BE2C (cell line): ENCODE data around the gene LIMA1. TPM values are rescaled to one million over a fixed set of nuclear protein-coding genes. Genes with fewer than 3 reads are reported as not detected.
"Not testable (repeated sequence)": the region's sequence is repeated elsewhere in the genome, so short reads cannot be mapped to it uniquely, and the experiment has no call there.

ENCODE experiments used
- DNase-seq: peaks from one replicate; pipeline ENCODE4 v3.0.0-alpha.2; 2020
- H3K27me3 ChIP-seq: fragments of 250-450 bp; sonication (Bioruptor Pico); 2 replicates; pipeline ENCODE4 v1.5.1; 2020; ENCODE audit warnings: mild to moderate bottlenecking
- H3K36me3 ChIP-seq: fragments of 250-450 bp; sonication (Bioruptor Pico); 2 replicates; pipeline ENCODE4 v1.5.1; 2020; ENCODE audit warnings: mild to moderate bottlenecking
- H3K4me1 ChIP-seq: fragments of 250-450 bp; sonication (Bioruptor Pico); 2 replicates; pipeline ENCODE4 v1.5.1; 2020
- H3K4me3 ChIP-seq: 2 replicates; pipeline ENCODE4 v1.5.1; 2011; ENCODE audit warnings: low read depth, low read length
- H3K9me3 ChIP-seq: fragments of 250-450 bp; sonication (Bioruptor Pico); 2 replicates; pipeline ENCODE4 v1.5.1; 2020
- CTCF ChIP-seq: IDR thresholded peaks from 2 replicates; pipeline ENCODE4 v1.5.1; 2012; ENCODE audit warnings: mild to moderate bottlenecking, low read depth, low read length
- polyA plus RNA-seq: library from polyadenylated mRNA; unstranded; fragments of >200 nt; gene quantifications from one replicate; pipeline ENCODE4 v1.2.1, GENCODE V29; 2012; ENCODE audit warnings: low read depth, missing spikeins; ENCODE audit not compliant: insufficient read length, insufficient read depth

The LIMA1 gene
- 29.2 TPM for polyA plus RNA-seq

- H3K36me3 ChIP-seq = no peaks in the 10 kb centered on the region
- H3K27me3 ChIP-seq = peaks cover 4% of the 10 kb centered on the region; the same call in 1 of the 2 replicates
- H3K4me3 ChIP-seq = peak within 1 kb of the TSS; percentile 91
- no peaks in the 10 kb centered on the region for H3K9me3 ChIP-seq
- H3K4me1 ChIP-seq = no peaks in the 10 kb centered on the region
- TF ChIP-seq CTCF = no peak
- peak; percentile 92 for DNase-seq
Measured at GRCh38 chr12:50283229-50283923, at the start of gene LIMA1. Gene LIMA1, minus strand, starts transcription at chr12:50283520. Its CDS starts 34,769 bp downstream, at chr12:50248751.

- Histone ChIP-seq H3K36me3 (no peaks in the 10 kb centered on the region), H3K4me3 (no peak overlapping the region), H3K27me3 (no peaks in the 10 kb centered on the region), H3K9me3 (no peaks in the 10 kb centered on the region), H3K4me1 (no peaks in the 10 kb centered on the region)
- TF ChIP-seq CTCF = no peak
- DNase-seq = no peak
Measured at GRCh38 chr12:50331745-50332144, 48.4 kb upstream of the LIMA1 start.

- not testable (repeated sequence) for H3K27me3 ChIP-seq, H3K36me3 ChIP-seq, H3K9me3 ChIP-seq, DNase-seq, H3K4me1 ChIP-seq, H3K4me3 ChIP-seq
Measured at GRCh38 chr12:50328664-50329063, 45.3 kb upstream of the LIMA1 start.

- no peaks in the 10 kb centered on the region for H3K9me3 ChIP-seq
- H3K4me1 ChIP-seq = no peaks in the 10 kb centered on the region
- H3K36me3 ChIP-seq = no peaks in the 10 kb centered on the region
- no peak overlapping the region for H3K4me3 ChIP-seq
- no peak for TF ChIP-seq CTCF
- DNase-seq = no peak
- H3K27me3 ChIP-seq = no peaks in the 10 kb centered on the region
Measured at GRCh38 chr12:50326590-50327284, 43.4 kb upstream of the LIMA1 start.

- Histone ChIP-seq H3K27me3 (no peaks in the 10 kb centered on the region), H3K4me1 (no peaks in the 10 kb centered on the region), H3K36me3 (no peaks in the 10 kb centered on the region), H3K9me3 (no peaks in the 10 kb centered on the region), H3K4me3 (no peak overlapping the region)
- DNase-seq = no peak
- TF ChIP-seq CTCF = no peak
Measured at GRCh38 chr12:50325890-50326391, 42.6 kb upstream of the LIMA1 start.

GRCh38 chr12:50324770-50325169, 41.5 kb upstream of the LIMA1 start:
- not testable (repeated sequence) for H3K4me3 ChIP-seq, H3K4me1 ChIP-seq, DNase-seq, H3K9me3 ChIP-seq, H3K27me3 ChIP-seq, H3K36me3 ChIP-seq

GRCh38 chr12:50324077-50324476, 40.8 kb upstream of the LIMA1 start:
- not testable (repeated sequence) for H3K4me1 ChIP-seq, DNase-seq, H3K9me3 ChIP-seq, H3K36me3 ChIP-seq, H3K27me3 ChIP-seq, H3K4me3 ChIP-seq
